ENCODE results near the gene PLCZ1. TPM values are rescaled to one million over a fixed set of nuclear protein-coding genes. Genes with fewer than 3 reads are reported as not detected.

PLCZ1 gene
- total RNA-seq, 1 donor: not detected

DNA sequence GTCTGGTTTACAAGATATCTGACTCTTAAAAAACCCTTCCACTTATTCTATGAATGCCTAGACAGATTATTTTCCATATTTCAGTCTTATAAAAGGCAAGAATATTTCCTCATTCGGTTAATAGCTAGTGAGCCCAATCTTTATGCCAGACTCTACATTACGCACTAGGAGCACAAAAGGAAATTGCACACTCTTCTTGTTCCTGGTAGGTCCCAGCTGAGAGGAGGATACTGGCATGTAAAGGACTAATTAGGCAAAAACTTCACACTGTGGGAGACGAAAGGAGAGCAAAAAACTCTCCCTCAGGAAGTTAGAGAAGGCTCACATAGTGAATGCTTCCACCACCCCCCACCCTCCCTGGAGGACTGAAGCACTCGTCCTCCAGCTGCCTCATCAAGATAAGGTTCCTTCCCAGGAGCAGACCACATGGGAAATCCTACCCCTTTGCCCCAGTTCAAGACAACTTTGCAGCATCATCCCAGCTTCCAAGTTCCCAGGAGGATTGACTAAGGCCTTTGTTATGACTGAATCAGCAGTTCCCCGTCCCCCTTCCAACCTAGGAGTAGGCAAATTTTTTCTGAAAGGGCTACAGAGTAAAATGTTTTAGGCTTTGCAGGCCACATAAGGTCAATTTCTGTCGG lies 14.6 kb upstream of the PLCZ1 start:
- H3K4me3 ChIP-seq (ENCODE audit: low read depth, low read length): no peak overlapping the region
- no peak for TF ChIP-seq CTCF (IDR thresholded peaks at IDR 0.05; ENCODE audit: insufficient read depth, low read depth, low read length)
- peak; percentile 95 for DNase-seq (ENCODE audit: low read depth)

- no peak for DNase-seq (ENCODE audit: low read depth)
- no peak for TF ChIP-seq CTCF (IDR thresholded peaks at IDR 0.05; ENCODE audit: insufficient read depth, low read depth, low read length)
Observed at GRCh38 chr12:18751866-18752265, 14.1 kb upstream of the PLCZ1 start.

GRCh38 chr12:18750085-18750484 lies 12.3 kb upstream of the PLCZ1 start:
- no peak overlapping the region for H3K4me3 ChIP-seq (ENCODE audit: low read depth, low read length)
- no peak for TF ChIP-seq CTCF (IDR thresholded peaks at IDR 0.05; ENCODE audit: insufficient read depth, low read depth, low read length)

More at GRCh38 chr12:18751866-18752265, 14.1 kb upstream of the PLCZ1 start:
- H3K4me3 ChIP-seq (ENCODE audit: low read depth, low read length): no peak overlapping the region

GRCh38 chr12:18749386-18749957 lies 11.7 kb upstream of the PLCZ1 start:
- DNase-seq (ENCODE audit: low read depth): no peak
- no peak overlapping the region for H3K4me3 ChIP-seq (ENCODE audit: low read depth, low read length)
- no peak for TF ChIP-seq CTCF (IDR thresholded peaks at IDR 0.05; ENCODE audit: insufficient read depth, low read depth, low read length)

More at GRCh38 chr12:18750085-18750484, 12.3 kb upstream of the PLCZ1 start:
- DNase-seq (ENCODE audit: low read depth): peak; percentile 79

DNA sequence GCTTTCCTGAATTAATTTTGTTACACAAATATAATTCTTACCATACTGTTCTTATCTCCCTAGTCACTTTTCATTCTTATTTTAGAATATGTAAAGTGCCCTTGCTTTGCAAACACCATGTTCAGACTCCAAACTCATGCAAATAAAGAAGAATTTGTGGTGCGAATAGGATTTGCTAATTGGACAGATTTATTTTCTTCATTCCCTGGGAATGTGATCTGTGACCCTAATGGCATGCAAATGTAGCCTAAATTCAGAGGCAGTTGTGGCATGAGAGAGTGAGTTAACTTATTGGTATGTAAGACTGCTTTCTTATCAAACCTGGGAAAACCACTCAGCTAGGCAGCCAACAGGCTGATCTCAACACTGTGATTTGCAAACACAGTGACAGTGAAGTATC lies 10.1 kb upstream of the PLCZ1 start:
- TF ChIP-seq CTCF (IDR thresholded peaks at IDR 0.05; ENCODE audit: insufficient read depth, low read depth, low read length): no peak
- H3K4me3 ChIP-seq (ENCODE audit: low read depth, low read length): no peak overlapping the region
- DNase-seq (ENCODE audit: low read depth): peak; percentile 96

- no peak overlapping the region for H3K4me3 ChIP-seq (ENCODE audit: low read depth, low read length)
- no peak for DNase-seq (ENCODE audit: low read depth)
- no peak for TF ChIP-seq CTCF (IDR thresholded peaks at IDR 0.05; ENCODE audit: insufficient read depth, low read depth, low read length)
Observed at GRCh38 chr12:18731156-18731555, 6.7 kb downstream of the PLCZ1 start.
